HG02981 (cell line): ENCODE results near the gene PPP1R37.

Experiments
- ATAC-seq: cut with Tn5 transposase; IDR thresholded peaks from one replicate; pipeline ENCODE4 v1.9.1; 2021; ENCODE audit warnings: mild to moderate bottlenecking, moderate library complexity; ENCODE audit not compliant: unreplicated experiment

Gene PPP1R37

DNA sequence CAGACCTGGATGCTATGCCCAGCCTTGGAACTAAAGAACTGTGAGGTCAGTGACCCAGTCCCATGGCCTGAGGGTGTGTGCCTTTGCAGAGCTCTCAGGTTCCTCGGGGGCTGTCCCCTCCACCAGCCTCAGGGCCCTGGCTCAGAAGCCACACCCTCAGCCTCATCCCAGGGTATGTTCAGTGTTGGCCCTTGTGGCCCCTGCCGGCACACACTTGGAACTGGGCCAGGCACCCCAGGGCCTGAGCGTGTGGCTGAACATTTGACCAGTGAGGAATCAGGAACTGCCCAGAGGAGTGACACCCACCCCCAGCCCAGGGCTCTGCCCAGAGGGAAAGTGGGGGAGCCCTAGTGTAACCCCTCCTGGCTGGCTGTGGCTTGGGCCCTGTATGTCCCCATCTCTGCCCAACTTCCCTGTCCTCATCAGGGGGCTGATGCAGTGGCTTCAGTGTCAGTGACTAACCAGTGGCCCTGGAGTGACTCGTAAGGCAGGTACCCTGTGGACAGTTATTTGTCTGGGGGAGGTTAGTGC is 57.8 kb downstream of the PPP1R37 start:
- no peak for ATAC-seq

DNA sequence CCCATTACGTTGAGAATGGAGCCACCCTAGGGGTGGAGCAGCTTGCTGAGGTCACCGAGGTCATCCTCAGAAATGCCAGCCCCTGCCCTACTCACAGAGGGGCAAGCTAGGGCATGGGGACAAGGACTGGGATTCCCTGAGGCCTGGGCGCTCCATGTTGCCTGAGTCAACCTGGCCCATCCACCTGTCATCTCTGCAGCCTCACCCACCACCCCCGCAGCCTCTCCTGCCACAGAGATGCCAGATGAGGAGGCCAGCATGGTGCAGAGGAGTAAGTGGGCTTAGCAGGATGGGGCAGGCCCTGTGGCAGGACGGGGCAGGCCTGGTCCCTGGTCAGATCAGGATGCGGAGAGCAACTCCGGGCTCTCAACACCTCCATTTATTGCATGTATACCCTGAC is 58.3 kb downstream of the PPP1R37 start:
- ATAC-seq: no peak

DNA sequence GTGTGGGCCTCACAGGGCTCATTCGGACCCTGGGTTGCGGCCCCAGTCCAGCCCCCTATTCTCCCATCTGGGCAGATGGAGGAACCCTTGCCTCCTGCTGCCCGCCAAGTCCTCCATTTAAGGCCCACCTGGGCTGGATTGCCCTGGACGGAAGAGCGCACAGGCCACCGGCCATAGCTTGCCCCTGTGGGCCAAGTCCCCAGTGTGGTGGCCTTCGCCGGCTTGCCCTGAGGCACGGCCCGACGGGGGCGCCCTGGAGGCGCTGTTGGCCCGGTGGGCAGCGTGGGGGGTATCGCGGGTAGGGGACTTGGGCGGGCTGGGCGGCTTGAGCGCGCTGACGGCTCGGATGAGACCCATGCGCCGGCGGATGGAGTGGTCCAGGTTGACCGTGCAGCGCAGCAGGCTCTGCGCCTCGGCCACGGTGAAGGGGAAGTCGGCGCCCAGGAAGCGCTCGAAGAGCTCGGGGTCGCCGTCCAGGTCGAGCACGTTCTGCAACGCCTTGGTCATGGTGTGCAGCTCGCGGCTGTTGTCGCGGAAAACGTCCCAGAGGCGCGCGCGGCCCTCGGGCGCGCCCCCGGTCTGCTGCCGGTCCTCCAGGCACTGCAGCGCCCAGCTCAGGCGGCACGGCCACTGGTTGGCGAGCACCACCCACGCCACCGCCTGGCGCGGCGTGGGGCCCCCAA is 59.0 kb downstream of the PPP1R37 start:
- no peak for ATAC-seq

DNA sequence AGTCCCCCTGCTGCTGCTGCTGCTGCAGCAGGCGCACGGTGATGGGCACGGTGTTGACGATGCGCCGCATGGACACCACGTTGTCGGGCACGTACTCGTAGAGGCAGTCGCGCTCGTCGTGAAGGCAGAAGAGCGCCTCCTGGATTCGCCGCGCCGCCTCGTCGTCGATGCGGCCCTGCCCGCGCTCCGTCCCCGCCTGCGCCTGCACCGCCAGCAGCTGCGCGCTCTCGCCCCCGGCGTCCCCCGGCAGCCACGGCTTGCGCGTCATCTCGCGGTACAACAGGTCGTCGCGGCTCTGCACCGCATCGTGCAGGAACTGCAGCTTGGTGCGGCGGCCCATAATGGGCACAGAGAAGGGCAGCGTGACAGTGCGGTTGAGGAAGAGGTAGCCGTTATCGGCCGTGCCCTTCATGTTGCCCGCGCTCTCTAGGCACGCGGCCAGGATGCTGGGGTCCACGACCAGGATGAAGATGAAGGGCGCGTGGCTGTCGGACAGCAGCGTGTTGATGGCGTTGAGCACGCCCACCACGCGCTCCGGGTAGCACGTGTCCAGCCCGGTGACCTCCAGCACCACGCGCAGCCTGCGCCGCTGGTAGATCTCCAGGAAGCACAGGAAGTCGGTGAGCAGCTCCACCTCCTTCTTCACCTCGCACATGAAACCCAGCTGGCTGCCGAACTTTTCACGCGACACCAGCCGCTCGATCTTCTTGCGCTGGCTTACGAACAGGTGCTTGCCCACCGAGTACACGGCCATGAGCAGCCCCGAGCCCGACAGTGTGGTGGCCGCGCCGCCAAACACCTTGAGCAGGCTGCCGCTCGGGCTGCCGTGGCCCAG is 59.7 kb downstream of the PPP1R37 start:
- ATAC-seq: no peak

DNA sequence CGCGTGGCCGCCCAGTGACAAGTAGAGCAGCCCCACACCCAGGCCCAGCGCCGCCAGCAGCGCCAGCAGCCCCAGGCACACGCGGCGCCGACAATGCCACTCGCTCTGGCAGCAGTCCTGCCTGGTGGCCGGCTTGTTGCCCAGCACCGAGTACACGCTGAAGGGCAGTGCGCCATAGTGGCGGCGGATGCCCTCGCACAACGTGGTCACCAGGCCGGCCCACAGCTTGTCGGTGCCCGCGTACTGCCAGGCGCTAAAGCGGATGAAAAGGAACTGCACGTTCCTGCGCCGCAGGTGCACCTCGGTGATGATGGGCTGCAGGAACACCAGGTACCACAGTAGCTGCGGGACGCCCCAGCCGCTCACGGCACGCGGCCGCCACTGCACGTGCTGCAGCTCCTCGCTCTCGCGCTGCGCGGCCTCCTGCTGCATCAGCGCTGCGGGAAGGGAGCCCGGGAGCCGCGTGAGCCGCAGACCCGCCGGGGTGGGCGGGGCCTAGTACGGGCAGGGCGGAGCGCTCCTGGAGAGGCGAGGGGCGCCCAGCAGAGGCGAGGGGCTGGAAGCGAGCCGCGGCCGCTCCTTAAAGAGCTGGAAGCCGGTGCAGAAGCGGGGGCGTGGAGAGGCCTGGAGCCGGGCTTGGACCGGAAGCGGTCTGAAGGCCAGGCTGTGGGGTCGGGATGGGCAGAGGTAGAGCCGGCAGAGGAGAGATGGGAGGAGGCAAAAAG is 60.5 kb downstream of the PPP1R37 start:
- ATAC-seq: no peak

DNA sequence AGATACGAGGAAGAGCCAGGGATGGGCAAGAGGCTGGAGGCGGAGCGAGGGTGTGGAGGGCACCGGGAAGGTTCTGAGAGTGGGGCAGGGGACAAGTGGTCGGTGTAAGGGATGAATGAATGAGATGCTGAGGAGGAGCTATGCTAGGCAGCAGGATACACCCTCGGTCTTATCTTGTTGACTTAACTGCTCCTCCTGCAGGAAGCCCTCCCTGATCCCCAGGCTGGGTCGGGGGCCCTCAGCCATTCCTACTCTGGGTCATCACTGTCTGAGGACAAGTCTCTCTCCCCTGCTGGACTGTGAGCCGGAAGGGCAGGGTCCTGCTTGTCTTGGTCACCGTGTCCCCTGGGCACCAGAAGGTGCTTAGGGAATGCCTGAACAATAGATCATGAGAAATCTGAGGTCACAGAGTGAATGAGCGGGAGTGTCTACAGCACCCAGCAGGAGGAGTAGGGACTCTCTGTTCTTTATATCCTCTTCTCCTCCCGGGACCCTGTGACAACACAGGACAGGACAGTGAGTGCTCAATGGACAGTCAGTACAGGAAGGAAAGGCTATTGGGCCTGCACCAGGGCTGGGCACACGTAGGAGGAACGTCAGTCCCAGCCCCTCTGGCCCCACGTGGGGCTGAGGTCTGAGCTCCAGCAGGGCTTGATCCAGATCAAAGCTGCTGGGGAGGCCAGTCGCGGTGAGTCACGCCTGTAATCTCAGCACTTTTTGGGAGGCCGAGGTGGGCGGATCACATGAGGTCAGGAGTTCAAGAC is 61.3 kb downstream of the PPP1R37 start:
- no peak for ATAC-seq

DNA sequence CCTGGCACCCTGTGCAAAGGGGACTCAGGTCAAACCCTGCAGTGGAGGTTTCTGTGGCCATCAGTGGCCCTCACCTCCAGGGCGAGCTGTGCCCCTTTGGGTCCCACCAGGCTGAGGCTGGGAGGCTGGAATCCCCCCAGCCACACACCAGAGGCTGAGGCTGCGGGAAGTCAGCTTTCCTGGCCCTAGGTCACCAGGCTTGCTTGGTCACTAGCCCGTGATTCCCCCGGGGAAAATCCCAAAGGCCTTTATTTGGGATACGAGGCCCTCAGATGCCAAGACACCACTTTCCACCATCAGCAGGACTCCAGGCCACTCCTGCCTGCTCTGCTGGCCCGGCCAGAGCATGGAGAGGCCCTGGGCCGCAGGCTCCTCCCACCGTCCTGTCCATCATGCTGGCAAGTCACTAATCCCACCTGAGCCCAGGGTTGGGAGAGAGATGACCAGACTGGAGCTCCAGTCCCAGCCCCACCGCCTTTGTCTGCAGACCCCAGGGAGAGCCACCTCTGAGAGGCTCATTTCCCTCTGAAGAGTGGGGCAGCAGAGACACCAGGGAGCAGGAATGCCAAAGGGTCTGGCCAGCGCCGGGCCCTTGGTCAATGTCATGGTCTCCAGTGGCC is 63.1 kb downstream of the PPP1R37 start:
- no peak for ATAC-seq

DNA sequence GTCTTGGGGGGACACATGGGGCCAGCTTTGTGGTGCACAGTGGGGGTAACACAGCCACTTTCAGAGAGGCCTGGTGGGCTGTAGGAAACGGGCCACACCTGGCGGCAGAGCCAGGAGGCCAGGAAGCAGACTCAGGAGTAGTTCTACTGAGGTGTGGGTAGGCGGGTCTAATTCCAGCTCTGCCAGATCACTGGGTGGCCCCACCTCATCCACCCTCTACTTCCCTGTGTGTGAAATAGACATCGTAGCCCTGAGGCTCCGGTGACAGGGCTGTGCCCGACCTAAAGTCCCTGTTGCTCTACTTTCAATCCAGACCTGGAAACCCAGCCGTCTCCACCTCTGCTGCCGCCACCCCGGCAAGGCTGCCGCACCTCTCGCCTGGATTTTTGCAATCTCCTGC is 63.8 kb downstream of the PPP1R37 start:
- no peak for ATAC-seq

DNA sequence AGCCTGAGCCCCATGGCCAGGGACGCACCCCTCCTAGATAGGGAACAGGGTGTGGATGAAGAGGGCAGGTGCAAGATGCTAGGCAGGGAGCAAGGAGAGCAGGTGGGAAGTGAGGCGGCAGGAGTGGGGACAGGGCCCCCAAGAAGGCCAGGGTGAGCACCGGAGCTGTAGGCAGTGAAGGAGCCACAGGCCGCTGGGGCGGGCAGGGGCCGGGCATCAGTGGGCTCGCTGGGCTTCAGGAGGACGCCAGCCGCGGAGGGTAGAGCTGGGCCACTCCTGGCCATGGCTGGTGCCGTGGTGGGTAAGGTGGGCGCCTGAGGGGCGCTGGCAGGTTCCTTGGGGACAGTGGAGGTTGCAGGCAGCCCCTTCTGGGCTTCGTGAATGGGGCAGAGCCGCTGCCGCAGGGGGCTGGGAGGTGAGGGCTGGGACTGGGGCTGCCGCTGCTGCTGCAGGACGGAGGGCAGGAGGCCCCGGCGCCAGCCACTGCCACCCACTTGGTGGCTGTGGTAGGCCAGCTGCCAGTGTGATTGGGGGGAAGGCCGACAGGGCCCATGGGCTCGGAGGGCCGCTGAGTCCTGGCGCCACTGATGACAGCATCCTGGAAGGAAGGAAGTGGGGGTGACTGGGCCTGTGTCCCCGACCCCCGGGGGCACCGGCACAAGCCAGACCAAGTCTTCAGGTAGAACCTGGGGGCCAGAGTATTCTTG is 65.7 kb downstream of the PPP1R37 start:
- no peak for ATAC-seq

DNA sequence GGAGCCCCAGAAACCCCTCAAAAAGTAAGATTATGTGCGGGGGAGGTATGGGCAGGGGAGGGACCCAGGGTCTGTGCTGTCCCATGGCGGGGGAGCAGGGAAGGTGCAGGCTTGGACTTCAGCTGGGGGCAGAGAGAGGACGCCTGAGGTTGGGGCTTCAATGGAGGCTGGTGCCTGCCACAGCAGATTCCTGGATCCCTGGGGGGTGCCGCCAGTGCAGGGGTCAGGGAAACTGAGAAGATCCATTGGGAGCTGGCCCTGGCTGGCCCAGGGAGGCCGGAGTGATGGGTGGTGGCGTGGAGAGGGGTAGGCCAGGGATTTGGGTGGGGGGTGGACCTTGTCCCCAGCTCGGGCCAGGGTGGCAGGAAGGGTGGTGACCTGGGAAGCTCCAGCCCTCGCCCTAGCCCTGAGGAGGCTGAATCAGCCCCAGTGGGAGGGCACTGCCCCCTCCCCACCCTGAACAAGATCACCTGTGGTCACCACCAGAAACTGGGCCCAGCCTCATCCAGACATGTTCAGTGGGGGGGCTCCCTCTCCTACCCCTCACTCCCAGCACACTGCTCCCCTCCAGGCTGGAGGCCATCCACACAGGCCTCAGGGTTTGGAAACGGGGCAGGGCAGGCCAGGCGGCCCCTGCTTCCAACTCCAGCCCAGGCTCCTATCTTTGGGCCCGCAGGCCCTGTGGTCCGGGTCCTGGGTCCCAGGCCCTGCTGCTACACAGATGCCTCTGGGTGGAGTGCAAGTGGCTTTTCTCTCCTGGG is 66.4 kb downstream of the PPP1R37 start:
- no peak for ATAC-seq

DNA sequence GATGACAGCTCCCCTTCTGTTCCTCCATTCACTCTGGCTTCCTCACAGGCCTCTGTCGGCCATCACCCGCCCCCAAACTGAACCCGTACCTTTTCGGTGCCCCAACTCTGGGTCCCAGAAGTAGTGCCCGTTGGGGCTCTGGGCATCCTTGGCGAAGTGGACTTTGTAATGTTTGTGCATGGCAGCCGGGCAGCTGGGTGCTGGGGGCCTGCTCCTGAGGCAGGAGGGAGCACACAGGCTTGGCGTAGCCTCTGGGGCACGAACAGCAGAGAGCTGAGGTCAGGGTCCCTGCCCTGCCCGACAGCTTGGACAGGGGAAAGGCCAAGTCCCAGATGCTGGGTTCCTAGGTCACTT is 67.0 kb downstream of the PPP1R37 start:
- no peak for ATAC-seq

DNA sequence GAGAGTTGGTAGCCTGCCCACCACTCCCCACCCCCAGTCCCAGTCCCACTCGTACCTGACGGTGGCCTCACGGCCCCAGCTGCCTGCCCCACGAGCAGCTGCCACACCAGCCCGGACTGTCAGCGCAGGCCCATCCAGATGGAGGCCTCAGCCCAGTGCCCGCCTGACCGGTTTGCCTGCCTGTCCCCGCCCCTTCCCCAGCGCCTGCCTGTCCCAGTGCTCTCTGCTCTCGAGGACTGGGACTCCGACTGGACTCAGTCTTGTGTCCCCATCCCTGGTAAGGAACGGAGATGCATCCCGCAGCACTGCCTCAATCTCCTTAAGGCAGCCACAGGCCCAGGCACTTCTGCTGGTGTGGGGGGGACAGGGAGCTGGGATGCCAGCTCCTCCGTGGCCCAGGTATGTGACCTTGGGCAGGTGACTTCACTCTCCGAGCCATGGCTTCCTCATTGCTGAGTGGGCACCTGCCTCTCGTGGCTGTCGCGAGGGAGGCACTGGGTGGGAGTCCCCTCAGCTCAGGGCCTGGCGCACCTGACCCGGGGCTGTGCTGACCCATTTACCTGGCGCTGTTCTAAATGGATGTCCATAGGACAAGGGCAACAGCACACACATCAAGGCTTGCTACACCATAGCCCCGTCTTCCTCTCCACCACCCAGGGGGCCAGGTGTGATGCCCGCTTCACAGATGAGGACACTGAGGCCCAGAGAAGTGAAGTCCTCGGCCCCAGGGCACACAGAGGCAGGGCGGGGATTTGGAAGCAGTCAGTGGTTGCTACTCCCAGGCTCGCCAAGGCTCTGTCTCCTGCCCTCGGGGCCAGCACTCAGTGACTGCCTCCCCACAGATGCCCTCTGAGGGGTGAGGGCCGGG is 68.1 kb downstream of the PPP1R37 start, which contains the start of gene NKPD1:
Gene NKPD1, minus strand, starts transcription at position 113 of the 868 bp plus-strand sequence. CDS start 832 bp downstream, outside the sequence.
- no peak for ATAC-seq

DNA sequence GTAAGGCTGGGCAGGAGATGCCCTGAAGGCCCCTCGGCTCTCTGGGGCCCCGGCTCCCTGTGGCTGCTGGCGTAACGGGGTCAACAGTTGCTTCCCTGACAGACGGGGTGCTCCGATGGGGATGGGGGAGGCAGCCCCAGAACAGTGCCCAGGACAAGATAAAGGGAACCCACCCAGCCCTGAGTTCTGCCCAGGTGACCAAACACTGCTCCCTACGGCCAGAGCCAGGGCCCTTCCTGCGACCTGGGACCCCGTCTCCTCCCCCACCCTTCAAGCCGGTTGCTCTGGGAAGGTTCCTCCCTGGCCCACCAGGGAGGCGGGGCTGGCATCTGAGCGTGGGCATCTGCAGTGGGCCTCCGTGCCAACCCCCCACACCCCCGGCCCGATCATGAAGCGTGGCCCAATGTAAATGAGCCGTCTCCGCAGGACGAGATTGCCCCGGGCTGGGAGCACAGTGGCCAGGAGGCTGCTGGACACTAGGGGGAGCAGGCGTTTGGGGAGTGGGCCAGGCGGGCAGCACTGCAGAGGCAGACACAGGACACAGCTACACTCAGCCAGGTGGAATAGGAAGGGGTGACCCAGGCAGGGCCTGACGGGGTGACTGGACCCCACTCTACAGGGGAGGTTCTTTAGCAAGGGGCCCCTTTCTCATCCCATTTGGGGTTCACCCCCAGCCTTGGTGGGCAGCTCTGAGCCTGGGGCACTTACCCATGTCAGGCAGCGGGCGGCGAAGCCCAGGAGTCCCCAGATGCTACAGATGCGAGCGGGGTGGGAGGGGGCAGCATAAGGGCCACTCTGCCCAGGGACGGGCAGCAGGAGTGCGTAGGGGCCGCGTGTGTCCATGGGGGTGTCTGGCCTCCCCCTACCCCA is 69.0 kb downstream of the PPP1R37 start:
- ATAC-seq: no peak

DNA sequence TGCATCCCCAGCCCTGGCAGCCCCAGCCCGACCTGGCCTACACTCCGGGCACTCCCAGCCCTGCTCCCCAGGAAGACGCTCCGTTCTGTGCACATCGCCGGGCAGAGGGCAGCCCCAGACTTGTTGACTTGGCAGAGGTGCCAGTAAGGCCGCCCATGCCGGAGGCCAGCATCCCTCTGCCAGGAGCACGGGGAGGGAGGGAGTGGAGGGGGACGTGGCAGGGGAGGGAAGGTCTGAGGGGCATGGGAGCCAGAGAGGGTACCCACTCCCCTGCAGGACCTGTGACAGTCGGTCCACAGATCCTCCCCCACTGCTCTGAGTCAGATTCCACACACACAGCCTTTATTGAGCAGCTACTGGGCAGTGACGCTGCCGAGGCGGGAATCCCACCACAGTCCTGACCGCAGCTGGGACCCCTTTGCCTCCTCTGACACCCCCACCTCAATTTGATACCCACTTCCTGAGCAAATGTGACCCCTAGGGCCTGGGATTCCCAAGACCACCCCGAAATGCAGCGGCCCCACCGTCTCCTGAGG is 69.7 kb downstream of the PPP1R37 start:
- ATAC-seq: no peak

DNA sequence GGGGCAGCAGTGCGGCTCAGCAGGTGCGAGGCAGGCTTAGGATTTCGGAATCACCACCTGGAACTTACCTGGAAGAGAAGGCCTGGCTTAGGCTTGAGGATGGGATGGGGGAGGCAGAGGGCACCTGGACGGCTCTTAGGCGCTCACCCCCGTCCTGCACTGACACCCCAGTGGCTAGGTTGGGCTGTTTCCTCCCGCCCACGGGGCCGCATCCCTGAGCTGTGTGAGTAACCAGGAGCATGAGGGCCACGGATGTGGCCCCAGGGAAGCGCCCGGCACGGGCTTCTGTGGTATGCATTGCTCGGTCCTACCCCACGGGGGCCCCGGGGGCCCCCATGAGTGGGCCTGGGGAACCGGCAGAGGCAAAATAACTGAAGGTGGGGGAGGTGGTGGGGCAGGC is 70.2 kb downstream of the PPP1R37 start:
- ATAC-seq: no peak

DNA sequence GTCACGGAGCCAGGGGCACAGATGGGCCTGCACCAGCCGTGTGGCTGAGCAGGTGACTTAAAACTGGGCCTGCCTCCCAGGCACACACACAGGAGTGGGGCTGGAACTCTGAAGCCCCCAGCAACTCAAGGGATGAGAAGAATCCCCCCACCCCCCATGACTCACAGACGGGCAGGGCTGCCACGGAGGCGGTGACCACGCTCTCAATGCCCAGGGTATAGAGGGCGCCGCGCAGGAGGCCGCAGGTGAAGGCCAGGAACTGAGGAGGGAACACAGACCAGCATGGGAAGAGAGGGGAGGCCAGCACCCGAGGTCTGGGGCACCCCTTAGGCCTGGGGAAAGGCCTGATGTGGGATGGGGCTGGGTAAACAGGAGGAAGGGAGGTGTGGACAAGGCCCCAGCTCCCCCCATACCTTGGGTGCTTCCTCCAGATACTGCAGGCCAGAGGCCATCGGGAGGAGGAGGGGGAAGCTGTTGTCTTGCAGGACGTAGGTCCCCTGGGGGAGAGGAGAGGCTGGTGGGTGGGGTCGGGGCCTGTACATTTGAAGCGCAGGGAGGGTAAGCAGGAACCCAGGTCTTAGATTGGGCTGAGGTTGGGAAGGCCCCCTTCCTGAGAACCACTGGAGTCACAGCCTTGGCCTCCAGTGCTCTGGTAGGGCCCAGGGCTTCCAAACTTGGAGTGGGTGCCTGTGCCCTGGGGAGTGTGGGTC is 70.9 kb downstream of the PPP1R37 start:
- ATAC-seq: no peak
